ENCODE results near the gene LYRM4.

The LYRM4 gene

DNA sequence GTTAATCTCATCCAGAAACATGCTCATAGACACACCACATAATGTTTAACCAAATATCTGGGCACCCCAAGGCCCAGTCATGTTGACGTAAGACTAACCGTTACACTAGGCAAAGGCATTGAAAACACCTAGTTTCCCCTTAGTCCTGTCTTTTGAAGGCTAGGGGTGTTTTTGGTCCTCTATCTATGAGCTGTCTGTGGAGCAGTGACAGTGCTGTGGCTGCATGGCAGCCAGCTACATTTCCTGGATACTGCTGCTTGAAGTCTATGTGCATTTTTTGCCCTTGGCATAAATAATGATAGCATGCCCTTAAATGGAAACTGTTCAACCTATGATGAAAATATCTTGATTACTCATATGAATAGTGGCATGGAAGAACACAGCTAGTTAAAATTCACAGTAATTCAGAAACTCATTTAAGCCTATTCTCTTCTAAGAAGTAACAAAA is 19.2 kb upstream of the LYRM4 start:
- no peak for DNase-seq

DNA sequence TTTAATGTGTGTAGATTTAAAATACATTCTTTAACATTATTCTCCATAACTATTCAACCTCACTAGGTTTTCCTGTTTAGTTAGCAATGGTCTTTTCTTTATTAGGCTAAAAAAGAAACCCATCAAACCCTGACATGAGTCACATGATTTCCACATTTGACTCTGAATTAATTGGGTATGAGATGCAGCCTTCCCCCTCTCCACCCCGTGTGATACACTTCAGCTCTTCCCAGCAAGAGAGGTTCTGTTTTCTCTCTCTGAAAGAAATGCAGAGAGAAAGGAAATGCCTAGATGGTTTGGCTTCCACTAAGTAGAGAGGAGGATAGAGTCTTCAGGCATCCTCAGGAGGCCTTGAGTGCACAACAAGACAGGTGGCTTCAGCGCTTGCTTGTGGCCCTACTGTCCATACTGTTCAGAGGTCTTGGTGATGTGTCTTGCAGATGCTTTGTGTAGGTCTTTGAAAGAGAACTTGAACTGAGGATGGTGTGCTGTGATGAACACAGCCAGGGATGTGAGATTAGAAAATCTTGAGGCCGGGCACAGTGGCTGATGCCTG is 17.9 kb upstream of the LYRM4 start:
- no peak for DNase-seq

DNA sequence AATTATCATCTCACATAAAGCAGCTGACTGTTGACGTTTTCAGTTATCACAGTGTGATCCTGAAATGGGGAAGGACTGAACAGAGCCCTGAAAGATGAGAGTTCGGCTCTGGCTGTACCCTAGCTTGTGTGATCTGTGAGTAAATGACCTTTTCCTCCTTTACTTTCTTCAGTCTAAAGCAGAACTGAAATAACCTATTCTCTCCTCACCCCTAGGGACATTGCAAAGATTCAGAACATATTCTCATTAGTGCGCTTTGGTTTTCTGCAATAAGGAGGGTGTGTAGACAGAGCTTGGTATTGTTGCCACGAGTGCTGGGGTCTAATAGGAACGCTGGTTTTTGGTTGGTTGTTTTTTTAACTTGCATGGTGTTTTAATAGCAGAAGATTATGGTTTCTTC is 17.3 kb upstream of the LYRM4 start:
- no peak for DNase-seq

DNA sequence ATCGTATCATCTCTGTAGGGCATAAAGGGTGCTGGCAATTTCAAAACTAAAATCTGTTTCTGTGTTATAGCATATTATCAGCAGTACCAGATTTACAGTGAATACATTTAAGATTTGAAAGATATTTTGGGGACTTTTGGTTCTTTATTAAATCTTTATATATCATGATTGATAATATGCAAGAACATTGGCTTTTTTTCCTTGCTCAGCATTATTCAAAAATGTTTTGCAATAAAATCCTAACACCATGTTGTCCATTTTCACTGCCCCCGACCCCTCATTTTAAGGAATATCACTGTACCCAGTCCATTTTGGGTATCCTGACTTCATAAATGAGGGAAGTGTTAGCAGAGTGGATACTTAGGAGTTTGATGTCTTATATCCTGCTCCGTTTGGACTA is 16.8 kb upstream of the LYRM4 start:
- no peak for DNase-seq

DNA sequence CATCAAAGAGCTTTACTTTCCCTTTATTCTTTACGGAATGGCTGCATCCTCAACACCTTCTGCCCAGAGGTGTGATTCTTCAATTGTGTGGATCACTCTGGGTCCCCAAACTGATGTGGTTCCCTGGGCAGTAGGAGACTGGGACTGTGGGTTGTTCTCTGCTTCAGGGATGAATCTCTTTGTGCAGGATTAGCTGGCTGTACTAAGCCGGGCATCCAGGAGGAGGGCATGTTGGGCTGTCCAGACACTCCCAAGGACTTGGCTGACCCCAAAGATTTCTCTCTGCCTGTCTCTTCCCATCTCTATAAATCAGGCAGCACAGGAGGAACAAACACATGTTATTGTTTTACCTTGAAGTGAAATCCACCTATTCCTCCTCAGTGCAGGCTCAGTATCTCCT is 15.8 kb upstream of the LYRM4 start:
- DNase-seq, result no peak

DNA sequence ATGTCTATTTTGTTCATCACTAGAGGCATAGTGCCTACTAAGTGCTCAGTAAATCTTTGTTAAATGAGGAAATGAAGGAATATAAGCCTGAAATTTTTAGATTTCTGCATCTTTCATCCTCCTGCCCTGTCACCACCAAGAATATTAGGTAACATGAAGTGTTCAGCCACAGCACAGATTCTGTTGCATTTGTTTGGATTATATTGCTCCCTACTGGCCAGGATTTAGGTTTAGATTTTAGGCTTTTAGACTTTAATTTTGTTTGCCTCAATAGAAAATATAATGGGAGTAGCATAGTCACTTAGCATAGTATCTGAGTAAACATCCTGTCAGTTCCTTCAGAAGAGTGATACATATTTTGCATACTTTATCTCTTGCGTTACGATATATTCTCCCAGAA is 14.7 kb upstream of the LYRM4 start:
- no peak for DNase-seq

DNA sequence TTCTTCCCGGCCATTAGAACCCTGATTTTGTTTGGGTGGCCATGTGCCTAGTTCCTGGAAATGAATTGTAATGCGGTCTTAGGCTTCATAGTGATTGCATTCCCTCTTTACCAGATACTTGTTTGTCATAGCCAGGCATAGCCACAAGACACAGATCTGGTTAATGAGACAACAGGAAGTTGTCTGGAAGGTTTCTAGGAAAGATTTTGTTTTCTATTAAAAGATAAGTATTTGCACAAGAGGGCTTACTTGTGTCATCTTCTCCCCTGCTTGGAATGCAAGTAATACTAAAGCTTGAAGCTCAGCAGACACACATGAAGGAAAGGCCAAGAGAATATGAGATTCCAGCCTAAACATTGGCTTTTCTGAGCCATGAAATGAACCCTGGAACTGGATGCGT is 13.5 kb upstream of the LYRM4 start:
- no peak for DNase-seq

DNA sequence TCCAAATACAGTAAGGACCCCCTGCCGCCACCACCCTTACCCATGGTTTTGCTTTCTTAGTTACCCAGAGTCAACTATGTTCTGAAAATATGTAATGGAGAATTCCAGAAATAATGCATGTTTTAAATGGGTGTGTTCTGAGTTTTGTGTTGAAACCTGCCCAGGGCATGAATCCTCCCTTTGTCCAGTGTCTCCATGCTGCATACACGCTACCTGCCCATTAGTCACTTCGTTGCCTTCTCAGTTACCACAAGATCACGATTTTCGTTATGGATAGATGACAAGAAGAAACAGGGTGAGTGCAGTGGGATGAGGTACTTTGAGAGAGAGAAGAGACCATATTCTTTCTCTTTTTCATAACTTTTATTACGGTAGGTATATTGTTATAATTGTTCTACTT is 11.2 kb upstream of the LYRM4 start:
- no peak for DNase-seq

DNA sequence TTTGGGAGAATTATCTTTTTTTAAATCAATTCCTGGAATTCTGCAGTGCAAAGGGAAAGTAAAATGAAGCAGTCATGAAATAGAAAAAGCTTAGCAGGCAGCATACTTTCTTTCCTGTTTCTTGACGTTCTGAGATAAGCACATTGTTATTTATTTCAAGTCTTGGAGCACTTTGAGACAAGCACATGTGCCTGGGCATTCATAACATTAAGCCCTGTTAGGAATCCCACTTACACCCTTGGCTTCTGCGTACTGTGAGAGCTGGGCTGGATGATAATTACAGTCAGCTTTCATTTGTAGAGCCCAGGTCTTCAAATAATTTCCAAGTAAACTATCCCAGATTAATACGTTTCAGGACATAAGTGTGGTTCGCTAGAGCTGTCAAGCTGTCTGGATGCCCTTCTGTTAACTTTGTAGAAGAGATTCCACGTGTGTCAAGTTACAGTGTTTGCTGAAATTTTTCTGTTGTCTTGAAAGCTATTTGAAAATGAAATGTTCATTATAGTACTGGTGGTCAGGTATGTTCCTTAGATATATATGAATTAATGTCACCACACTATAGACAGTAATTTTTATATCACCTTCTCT is 9.4 kb upstream of the LYRM4 start:
- DNase-seq, result no peak

DNA sequence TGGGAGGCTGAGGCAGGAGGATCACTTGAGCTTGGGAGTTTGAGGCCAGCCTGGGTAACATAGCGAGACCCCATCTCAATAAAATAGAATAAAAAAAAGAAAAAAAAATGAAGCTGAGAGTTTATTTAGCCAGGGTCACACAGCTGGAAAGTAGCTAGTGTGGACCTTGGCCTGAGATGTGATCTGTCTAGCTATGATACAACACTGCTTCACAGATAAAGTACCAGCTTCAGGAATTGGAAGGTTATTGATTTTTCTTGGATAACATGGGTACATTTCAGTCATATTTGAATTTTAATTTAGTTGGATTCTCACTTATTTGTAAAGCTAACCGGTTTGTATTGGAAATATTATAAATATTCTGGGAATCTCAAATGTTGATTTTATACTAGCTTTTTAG is 5.7 kb upstream of the LYRM4 start:
- DNase-seq, result no peak

DNA sequence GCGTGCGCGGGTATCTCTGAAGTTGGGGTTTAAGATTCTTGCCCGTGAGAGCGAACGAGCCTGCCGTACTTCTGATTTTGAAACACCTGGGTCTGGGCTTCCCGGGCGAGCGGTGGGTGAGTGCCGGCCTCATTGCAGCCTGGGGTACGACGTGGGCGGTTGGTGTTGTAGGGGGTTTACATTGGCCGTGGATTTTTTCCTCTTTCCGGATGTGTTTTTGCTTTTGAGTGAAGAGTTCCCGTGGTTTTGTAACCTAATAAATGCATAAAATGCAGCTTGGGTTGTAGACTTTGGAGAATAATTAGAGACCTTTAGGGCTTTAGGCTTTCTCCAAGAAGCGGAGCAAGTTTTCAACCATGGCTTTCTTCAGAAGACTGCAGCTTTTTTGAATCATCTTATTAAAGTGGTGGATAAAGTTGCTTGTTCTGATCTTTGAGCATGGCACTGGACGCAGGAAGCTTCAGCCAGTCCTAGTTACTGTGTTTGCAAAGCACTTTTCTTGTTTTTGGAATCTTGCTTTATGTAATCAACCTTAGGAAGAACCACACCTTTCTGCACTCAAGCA is 877 bp upstream of the LYRM4 start:
- no peak for DNase-seq

DNA sequence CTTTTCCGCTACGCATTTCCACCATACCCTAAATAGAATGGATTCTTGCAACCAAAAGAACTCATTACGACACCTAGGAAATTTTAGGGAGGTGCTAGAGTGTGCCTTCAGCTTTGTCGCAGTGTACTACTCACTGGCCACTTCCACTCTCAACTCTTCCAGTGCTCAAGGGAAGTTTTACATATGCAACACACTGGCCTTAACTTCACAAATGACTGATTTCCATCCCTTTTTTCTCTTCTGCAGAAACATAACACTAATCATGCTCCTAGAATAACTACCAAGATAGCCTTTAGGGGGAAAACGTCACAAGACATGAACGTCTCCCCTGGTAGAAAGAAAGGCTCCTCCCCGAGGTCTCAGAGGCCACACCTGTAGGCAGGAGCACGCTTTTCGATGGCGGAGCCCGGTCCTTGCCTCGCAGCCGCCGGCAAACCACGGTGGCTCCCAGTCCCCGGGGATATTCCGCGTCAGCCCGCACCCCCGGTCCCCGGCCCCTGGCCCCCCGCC is 584 bp downstream of the LYRM4 start:
- no peak for DNase-seq

DNA sequence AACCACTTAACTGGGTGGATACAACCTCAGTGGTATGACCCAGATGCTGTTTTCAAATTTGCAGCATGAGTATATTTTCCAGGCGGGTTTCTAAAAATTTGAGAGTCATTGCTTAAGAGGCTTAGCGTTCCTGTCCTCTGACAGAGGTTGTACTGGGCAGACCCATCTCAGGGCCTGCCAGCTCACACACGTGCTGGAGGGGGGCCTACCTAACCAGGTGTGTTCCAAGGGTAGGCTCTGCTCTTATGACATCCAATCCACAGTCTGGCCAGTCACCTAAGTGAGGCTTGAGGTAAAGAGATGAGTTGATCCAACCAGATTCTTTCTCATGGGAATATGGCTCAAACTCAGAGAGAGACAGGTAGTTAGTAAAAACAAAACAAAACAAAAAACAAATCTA is 1.3 kb downstream of the LYRM4 start:
- no peak for DNase-seq

DNA sequence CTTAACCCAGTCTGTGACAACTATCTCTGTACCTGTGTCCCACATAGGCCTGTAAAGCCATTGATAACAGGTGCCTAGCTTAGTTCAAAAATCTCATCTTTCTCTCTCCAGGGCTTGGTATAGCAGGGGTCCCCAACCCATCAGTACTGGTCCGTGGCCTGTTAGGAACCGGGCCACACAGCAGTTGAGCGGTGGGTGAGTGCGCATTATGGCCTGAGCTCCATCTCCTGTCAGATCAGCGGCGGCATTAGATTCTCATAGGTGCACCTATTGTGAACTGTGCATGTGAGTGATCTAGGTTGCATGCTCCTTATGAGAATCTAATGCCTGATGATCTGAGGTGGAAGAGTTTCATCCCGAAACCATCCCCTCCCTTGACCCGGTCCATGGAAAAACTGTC is 3.4 kb downstream of the LYRM4 start:
- DNase-seq, result no peak

DNA sequence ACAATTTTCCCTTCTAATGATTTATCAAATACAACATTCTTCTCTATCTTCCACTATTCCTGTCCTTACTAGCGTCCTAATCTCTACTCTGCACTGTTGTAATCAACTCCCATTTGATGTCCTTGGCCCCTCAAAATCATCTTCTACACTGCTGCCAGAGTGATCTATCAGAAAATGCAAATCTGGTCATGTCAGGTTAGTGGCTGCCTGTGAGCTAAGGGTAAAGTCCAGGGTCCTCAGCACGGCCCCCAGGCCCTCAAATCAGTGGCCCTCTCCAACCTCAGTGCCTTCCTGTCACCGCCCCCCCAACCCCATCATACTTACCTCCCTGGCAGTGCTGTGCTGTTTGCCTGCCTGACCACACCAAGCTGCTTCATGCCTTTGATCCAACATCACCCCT is 3.8 kb downstream of the LYRM4 start:
- DNase-seq, result no peak

DNA sequence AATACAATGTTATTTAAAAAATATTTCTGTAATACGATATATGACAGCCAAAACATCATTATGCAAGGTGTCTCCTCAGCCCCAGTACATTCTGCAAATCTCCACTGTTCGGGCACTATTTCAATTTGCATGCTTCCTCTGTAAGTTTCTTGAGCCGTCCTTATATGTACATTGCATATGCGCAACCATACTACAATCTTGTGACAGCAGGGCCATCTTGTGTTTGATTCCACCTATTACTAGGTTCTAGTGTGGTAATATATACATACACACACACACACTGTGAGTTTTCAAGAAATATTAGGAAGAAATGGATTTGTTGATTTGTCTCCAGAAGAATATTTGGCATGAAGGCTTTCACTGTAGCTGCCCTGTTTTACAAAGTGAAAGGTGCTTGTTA is 9.8 kb downstream of the LYRM4 start:
- no peak for DNase-seq

DNA sequence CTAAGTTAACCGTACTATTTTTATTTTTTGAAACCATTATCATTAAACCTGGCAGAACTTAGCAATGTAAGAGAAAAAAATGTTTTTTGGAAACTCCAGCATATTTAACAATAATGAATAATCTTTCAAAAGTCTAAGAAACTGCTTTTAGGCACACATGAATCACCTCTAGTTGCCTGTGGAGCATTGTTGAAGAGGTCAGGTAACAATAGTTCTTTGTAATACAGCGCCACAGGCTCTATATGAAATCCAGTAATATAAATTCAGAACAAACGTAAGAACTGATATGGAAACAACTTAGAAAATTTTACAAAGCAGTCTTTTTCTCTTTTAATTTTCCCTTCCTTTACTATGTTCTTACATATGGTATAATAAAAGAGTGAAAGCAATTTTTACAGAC is 10.3 kb downstream of the LYRM4 start:
- DNase-seq, result no peak

DNA sequence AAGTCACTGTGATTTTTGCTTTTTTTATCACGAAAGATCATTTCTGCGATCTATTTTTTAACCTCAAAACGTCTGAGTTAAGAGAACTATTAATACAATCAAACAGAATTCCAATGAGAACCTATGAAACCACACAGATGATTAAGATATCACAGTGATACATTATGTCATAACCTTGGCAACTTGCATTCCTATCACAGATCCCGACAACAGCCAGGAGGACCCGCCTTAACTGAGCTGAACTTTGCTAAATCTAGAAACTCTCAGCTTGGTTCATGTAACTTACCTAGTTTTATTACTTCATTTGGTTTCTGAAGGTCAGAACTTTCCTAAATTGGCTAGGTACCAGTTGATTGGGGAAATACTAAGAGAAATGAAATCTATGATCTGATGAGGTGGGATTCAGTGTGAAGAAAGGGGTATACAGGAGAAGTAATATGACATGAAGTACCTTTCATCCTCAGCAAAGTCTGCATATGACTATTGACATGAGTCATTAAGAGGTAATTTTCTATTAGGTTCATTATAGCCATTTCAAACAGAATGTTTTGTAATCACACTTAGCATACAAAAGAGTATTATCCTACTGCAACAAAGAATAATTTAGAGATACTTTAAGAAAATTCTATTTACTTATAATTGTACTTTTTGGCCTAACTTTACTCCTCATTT is 11.2 kb downstream of the LYRM4 start:
- DNase-seq, result no peak

DNA sequence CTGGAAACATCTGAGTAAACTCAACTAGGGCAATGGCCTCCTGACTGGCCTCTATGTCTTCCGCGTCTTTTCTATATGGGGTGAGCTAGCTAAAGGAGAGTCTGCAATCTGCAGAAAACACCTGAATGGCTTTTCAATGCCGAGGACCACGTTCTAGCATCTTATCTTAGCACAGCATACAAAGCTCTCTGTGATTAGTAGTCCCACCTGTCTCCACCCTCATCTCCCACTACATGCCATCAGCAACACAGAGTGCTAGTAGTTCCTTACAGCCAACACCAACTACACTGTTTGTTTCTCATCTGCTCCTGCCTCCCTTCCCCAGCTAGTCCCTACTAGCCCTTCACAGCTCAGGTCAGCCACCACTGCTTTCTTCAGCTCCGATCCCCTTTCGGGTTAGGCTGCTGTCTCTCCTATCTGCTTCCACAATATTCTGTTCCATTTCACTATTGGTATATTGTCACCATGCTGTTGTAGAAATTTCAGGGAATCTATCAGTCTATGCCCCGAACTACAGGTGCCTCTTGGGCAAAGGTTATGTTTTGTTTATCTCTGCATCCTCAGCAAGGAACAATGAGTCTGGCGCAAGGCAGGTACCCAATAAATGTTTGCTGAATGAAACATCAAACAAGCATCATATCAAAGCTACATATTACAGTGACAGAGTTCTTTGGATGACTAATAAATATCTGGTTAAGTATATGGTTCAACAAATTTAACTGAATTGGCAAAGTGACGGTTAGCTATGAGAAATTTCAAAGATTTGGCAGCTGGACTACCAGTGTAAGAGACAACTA is 12.2 kb downstream of the LYRM4 start:
- DNase-seq, result no peak

DNA sequence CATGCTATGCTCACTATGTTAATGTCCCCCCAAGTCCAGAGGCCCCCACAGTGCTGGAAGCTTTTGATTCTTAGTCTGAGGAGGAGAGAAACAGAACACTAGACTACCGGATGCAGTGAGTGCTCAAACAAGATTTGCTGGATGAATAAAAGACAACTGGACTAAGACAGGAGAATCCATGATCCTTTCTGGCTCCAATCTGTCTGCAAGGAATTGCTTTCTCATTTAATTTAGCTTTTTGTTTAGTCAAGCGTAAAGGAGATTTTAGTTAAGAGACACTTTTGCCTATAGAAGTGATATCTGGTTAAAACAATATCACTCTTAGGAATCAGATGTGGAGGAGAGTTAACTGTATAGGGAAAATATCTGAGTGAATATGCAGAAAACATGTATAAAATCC is 13.5 kb downstream of the LYRM4 start:
- DNase-seq, result no peak

DNA sequence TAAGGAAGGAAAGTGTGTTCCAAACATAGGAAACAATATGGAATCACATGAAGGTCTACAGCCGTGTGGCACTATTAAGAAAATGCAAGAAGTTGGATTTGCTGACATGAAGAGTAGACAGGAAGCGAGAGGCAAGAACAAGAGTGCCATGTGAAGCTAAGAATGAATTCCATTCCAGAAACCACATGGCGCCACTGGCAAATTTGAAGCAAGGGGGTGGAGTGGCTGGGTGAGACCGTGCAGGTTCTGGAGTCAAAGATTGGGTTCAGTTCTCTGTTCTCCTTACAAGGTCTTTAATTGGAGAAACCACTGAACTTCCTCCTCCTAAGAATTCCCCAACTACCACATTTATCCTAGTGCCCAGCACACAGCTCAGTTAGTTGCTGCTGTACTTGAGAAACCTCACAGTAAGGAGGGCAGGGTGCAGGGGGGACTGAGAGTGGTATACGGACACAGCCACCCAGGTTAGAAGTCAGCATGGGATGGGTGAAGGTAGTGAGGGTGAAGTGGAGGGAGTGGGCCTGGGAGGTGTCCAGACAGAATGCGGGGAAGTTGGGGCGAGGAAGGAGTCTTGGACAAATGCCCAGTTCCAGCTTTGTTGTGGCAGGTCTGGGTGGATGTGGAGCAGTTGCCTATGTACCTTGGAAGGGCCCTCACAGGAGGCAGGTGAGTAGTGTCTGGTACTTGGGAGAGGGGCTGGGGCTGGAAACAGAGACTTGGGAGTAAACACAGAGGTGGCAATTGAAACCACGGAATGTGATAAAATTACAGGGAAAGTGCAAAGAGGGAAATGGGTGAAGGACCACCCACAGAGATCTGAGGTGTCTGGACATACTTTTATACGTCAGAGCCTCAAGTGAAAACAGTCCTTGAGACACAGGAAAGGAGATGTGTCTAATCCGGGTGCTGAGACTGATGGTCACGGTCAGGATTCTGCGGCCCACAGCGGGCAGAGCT is 14.3 kb downstream of the LYRM4 start:
- no peak for DNase-seq

DNA sequence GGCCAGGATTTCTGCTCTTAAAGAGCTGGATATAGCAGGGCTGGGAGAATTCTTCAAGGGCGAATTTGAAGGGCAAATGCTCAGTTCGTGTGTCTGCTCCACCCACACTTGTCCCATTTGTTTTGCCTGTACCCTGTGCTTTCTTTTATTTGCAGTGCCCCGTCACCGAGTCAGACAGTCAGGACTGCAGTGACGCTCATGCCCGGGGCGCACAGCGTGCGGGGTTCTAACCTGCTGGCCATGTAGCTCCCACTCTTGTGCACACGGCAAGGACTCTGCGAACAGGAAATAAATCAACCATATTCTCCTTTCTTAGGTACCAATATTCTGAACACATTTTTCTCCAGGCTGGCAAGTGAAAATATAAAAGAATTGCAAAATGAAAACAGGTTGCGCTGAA is 17.7 kb downstream of the LYRM4 start:
- DNase-seq, result no peak
